ENCODE results near the gene SERPINE2.
A peak's percentile ranks its signal among the peaks of the same experiment; 100 is the strongest.
"Not testable (repeated sequence)": the region's sequence is repeated elsewhere in the genome, so short reads cannot be mapped to it uniquely, and the experiment has no call there.

SERPINE2 gene

GRCh38 chr2:224014336-224014735 is 24.8 kb downstream of the SERPINE2 start:
- DNase-seq, result no peak

- DNase-seq, result no peak
These were observed 27.2 kb downstream of the SERPINE2 start for GRCh38 chr2:224011837-224012236.

GRCh38 chr2:224009605-224010315 is 29.3 kb downstream of the SERPINE2 start:
- no peak for DNase-seq

- DNase-seq, result peak; percentile 12
These were observed 30.3 kb downstream of the SERPINE2 start for GRCh38 chr2:224008702-224009261.

GRCh38 chr2:224004105-224004695 is 34.9 kb downstream of the SERPINE2 start:
- no peak for DNase-seq

GRCh38 chr2:224000662-224001061 is 38.4 kb downstream of the SERPINE2 start:
- DNase-seq, result not testable (repeated sequence)

- no peak for DNase-seq
These were observed 39.2 kb downstream of the SERPINE2 start for GRCh38 chr2:223999862-224000261.

- DNase-seq, result no peak
These were observed 40.1 kb downstream of the SERPINE2 start for GRCh38 chr2:223998948-223999347.

GRCh38 chr2:223997938-223998337 is 41.1 kb downstream of the SERPINE2 start:
- peak; percentile 35 for DNase-seq

- no peak for DNase-seq
These were observed 42.7 kb downstream of the SERPINE2 start for GRCh38 chr2:223996391-223996790.

GRCh38 chr2:223995569-223995968 is 43.5 kb downstream of the SERPINE2 start:
- peak; percentile 82 for DNase-seq

- DNase-seq, result no peak
These were observed 44.4 kb downstream of the SERPINE2 start for GRCh38 chr2:223994562-223995162.

GRCh38 chr2:223993634-223994232 is 45.4 kb downstream of the SERPINE2 start:
- DNase-seq, result peak; percentile 79

GRCh38 chr2:223991611-223992010 is 47.5 kb downstream of the SERPINE2 start:
- DNase-seq, result no peak

- DNase-seq, result no peak
These were observed 49.2 kb downstream of the SERPINE2 start for GRCh38 chr2:223989856-223990232.

GRCh38 chr2:223989206-223989855 is 49.8 kb downstream of the SERPINE2 start:
- DNase-seq, result no peak

- DNase-seq, result no peak
These were observed 57.8 kb downstream of the SERPINE2 start for GRCh38 chr2:223981241-223981640.

GRCh38 chr2:223980803-223981202 is 58.3 kb downstream of the SERPINE2 start:
- DNase-seq, result no peak

GRCh38 chr2:223980397-223980735 is 58.7 kb downstream of the SERPINE2 start:
- no peak for DNase-seq

GRCh38 chr2:223979730-223980396 is 59.2 kb downstream of the SERPINE2 start:
- peak; percentile 30 for DNase-seq

- no peak for DNase-seq
These were observed 60.6 kb downstream of the SERPINE2 start for GRCh38 chr2:223978451-223978850.

GRCh38 chr2:223976635-223977226 is 62.4 kb downstream of the SERPINE2 start:
- peak; percentile 53 for DNase-seq
